HepG2 (cell line): Measurements from ENCODE around the gene CTDSP1. TPM values are rescaled to one million over a fixed set of nuclear protein-coding genes. Genes with fewer than 3 reads are reported as not detected.

Source experiments
- ARNT ChIP-seq: fragments of 450-650 bp; IDR thresholded peaks from 2 replicates; pipeline ENCODE4 v1.6.1; 2017
- CCDC6 ChIP-seq: sonication (generic); formaldehyde crosslinking; IDR thresholded peaks from 2 replicates; pipeline ENCODE4 v1.8.1; 2022; ENCODE audit warnings: mild to moderate bottlenecking, missing genetic modification reagents, moderate library complexity
- DR1 ChIP-seq: sonication (generic); formaldehyde crosslinking; IDR thresholded peaks from 2 replicates; pipeline ENCODE4 v1.8.0; 2021; ENCODE audit warnings: mild to moderate bottlenecking, missing genetic modification reagents, inconsistent platforms
- E2F1 ChIP-seq: sonication (generic); formaldehyde crosslinking; IDR thresholded peaks from 2 replicates; pipeline ENCODE4 v1.5.0; 2020; ENCODE audit warnings: missing genetic modification reagents
- HNF4G ChIP-seq, 2 experiments: sonication (generic) in 1 of 2; formaldehyde crosslinking in 1 of 2; IDR thresholded peaks; 2 replicates each; pipeline versions ENCODE4 v1.4.0 to v1.6.1; 2011 to 2020; ENCODE audit warnings: borderline replicate concordance in 2 of 2, low read depth in 2 of 2, mild to moderate bottlenecking in 2 of 2, low read length in 1 of 2, missing genetic modification reagents in 1 of 2, moderate library complexity in 1 of 2
- IKZF1 ChIP-seq: fragments of 450-650 bp; IDR thresholded peaks from 2 replicates; pipeline ENCODE4 v1.7.1; 2016
- IRX3 ChIP-seq: sonication (generic); formaldehyde crosslinking; IDR thresholded peaks from 2 replicates; pipeline ENCODE4 v1.8.1; 2023; ENCODE audit warnings: mild to moderate bottlenecking, low read depth, missing genetic modification reagents, borderline replicate concordance
- JDP2 ChIP-seq: sonication (generic); formaldehyde crosslinking; IDR thresholded peaks from 2 replicates; pipeline ENCODE4 v1.8.1; 2022; ENCODE audit warnings: missing genetic modification reagents, borderline replicate concordance
- JUND ChIP-seq: sonication (generic); formaldehyde crosslinking; IDR thresholded peaks from 2 replicates; pipeline ENCODE4 v1.8.0; 2022; ENCODE audit warnings: mild to moderate bottlenecking, missing genetic modification reagents
- SMAD1 ChIP-seq: sonication (generic); formaldehyde crosslinking; IDR thresholded peaks from 2 replicates; pipeline ENCODE4 v1.4.0; 2020; ENCODE audit warnings: missing genetic modification reagents, low read depth, mild to moderate bottlenecking, borderline replicate concordance
- SP4 ChIP-seq: sonication (generic); formaldehyde crosslinking; IDR thresholded peaks from 2 replicates; pipeline ENCODE4 v1.8.1; 2023; ENCODE audit warnings: mild to moderate bottlenecking, missing genetic modification reagents
- SUZ12 ChIP-seq: fragments of 150-350 bp; IDR thresholded peaks from 2 replicates; pipeline ENCODE4 v1.6.1; 2014; ENCODE audit warnings: low read depth, low read length
- TAF1 ChIP-seq: sonication (generic); formaldehyde crosslinking; IDR thresholded peaks from 2 replicates; pipeline ENCODE4 v1.4.0; 2020; ENCODE audit warnings: missing genetic modification reagents
- ZBTB37 ChIP-seq: sonication (generic); formaldehyde crosslinking; IDR thresholded peaks from 2 replicates; pipeline ENCODE4 v1.4.0; 2020; ENCODE audit warnings: mild to moderate bottlenecking, missing genetic modification reagents
- ZBTB44 ChIP-seq: sonication (generic); formaldehyde crosslinking; IDR thresholded peaks from 2 replicates; pipeline ENCODE4 v1.4.0; 2020; ENCODE audit warnings: missing genetic modification reagents
- ZFP36 ChIP-seq: fragments of 150-350 bp; IDR thresholded peaks from 2 replicates; pipeline ENCODE4 v1.6.1; 2018; ENCODE audit warnings: borderline replicate concordance, low read length, low read depth; ENCODE audit not compliant: partially characterized antibody
- ZFP91 ChIP-seq: sonication (generic); formaldehyde crosslinking; IDR thresholded peaks from 2 replicates; pipeline ENCODE4 v1.9.0; 2022; ENCODE audit warnings: missing genetic modification reagents, mild to moderate bottlenecking, borderline replicate concordance
- ZNF224 ChIP-seq: sonication (generic); formaldehyde crosslinking; IDR thresholded peaks from 2 replicates; pipeline ENCODE4 v1.5.0; 2020; ENCODE audit warnings: mild to moderate bottlenecking, missing genetic modification reagents
- ZNF292 ChIP-seq: sonication (generic); formaldehyde crosslinking; IDR thresholded peaks from 2 replicates; pipeline ENCODE4 v1.8.1; 2022; ENCODE audit warnings: mild to moderate bottlenecking, low read depth, missing genetic modification reagents, borderline replicate concordance
- ZNF30 ChIP-seq: sonication (generic); formaldehyde crosslinking; IDR thresholded peaks from 2 replicates; pipeline ENCODE4 v1.5.0; 2020; ENCODE audit warnings: mild to moderate bottlenecking, missing genetic modification reagents
- ZNF33B ChIP-seq: sonication (generic); formaldehyde crosslinking; IDR thresholded peaks from 2 replicates; pipeline ENCODE4 v1.5.1; 2020; ENCODE audit warnings: mild to moderate bottlenecking, missing genetic modification reagents
- ZNF543 ChIP-seq: sonication (generic); formaldehyde crosslinking; IDR thresholded peaks from 2 replicates; pipeline ENCODE4 v1.4.0; 2020; ENCODE audit warnings: mild to moderate bottlenecking, missing genetic modification reagents
- ZNF709 ChIP-seq: sonication (generic); formaldehyde crosslinking; IDR thresholded peaks from 2 replicates; pipeline ENCODE4 v1.5.0; 2020; ENCODE audit warnings: mild to moderate bottlenecking, missing genetic modification reagents
- ZNF761 ChIP-seq: sonication (generic); formaldehyde crosslinking; conservative IDR thresholded peaks from 2 replicates; pipeline ENCODE4 v1.4.0; 2020; ENCODE audit warnings: mild to moderate bottlenecking, missing genetic modification reagents
- polyA plus RNA-seq, 8 experiments: library from polyadenylated mRNA; depleted of rRNA in 3 of 8; stranded (reverse) in 7 of 8; unstranded in 1 of 8; fragments of >200 nt; fragmentation: Illumina TruSeq in 4 of 8; extraction: Trizol in 4 of 8; gene quantifications; 2 replicates each; pipeline versions ENCODE4 v1.2.1 to v1.2.3, GENCODE V29; 2011 to 2016; ENCODE audit warnings: low read depth in 4 of 8, missing spikeins in 1 of 8, mixed read lengths in 1 of 8; ENCODE audit not compliant: insufficient read depth in 1 of 8
- total RNA-seq, 5 experiments: library from RNA; depleted of rRNA; stranded (reverse); fragments of >200 nt; fragmentation: Illumina TruSeq; extraction: Trizol; gene quantifications; 2 replicates each; pipeline ENCODE4 v1.2.3, GENCODE V29; 2016; ENCODE audit warnings: low read depth in 1 of 5

Gene CTDSP1
- total and polyA plus RNA-seq, 2 of the 13 experiments (the other 11 are each of a cell fraction or from before 2014, with no cell fraction given): 91.0 to 268 TPM

- TF ChIP-seq SUZ12 (no peak), ZFP91 (CRISPR knock-in tag) (peak; percentile 80), ZNF709 (peak; percentile 85; the same call in 1 of the 2 replicates), E2F1 (CRISPR knock-in tag) (no peak), ZNF761 (CRISPR knock-in tag) (no peak; the same call in 1 of the 2 replicates), TAF1 (CRISPR knock-in tag) (peak; percentile 87; the same call in 1 of the 2 replicates), SP4 (CRISPR knock-in tag) (peak; percentile 73; the same call in 1 of the 2 replicates), ZBTB37 (CRISPR knock-in tag) (no peak), ZNF292 (CRISPR knock-in tag) (peak; percentile 69), JDP2 (CRISPR knock-in tag) (no peak), ZNF30 (CRISPR knock-in tag) (0 out of 2 replicates have a peak, but pooled peaks have one; percentile 72), IKZF1 (no peak), ZNF224 (CRISPR knock-in tag) (peak; percentile 82; the same call in 1 of the 2 replicates), ZNF543 (no peak), JUND (CRISPR knock-in tag) (no peak), ZFP36 (peak; percentile 51), ARNT (no peak), SMAD1 (peak; percentile 88; the same call in 1 of the 2 replicates), DR1 (CRISPR knock-in tag) (no peak), IRX3 (CRISPR knock-in tag) (no peak), CCDC6 (CRISPR knock-in tag) (peak; percentile 26; the same call in 1 of the 2 replicates), HNF4G (IDR thresholded peaks at IDR 0.05; ENCODE audit: borderline replicate concordance, low read depth, low read length) (peak; percentile 100), HNF4G (CRISPR knock-in tag; IDR thresholded peaks at IDR 0.05; ENCODE audit: borderline replicate concordance, low read depth) (peak; percentile 99), ZNF33B (CRISPR knock-in tag) (peak; percentile 22), ZBTB44 (CRISPR knock-in tag) (no peak)
These were observed 19.2 kb downstream of the CTDSP1 start, which contains the start of gene VIL1 (continued) for GRCh38 chr2:218418717-218419458.
